Pancreas (tissue), 10 donors: ENCODE results near the gene ARHGEF9. TPM values are rescaled to one million over a fixed set of nuclear protein-coding genes. Genes with fewer than 3 reads are reported as not detected.

Experiments used
- ATAC-seq, 4 donors: fragments of 200-7000 bp; cut with Tn5 transposase; one replicate each; pipeline versions ENCODE4 v1.8.0 to v1.9.1; 2020; ENCODE audit warnings: mild to moderate bottlenecking in 4 of 4, moderate library complexity in 4 of 4
- DNase-seq, 6 donors: peaks; one replicate each; pipeline ENCODE4 v3.0.0-alpha.2; 2020
- FAIRE-seq: peaks from 2 replicates; lab custom pipeline; 2012; peaks lifted over from hg19 to GRCh38; lab: Jason Lieb, UNC
- H3K27ac ChIP-seq, 4 donors: fragments of 200-600 bp; sonication (generic); 1 replicate in 3 of 4; 2 replicates in 1 of 4; pipeline versions ENCODE4 v1.5.0 to v1.8.0; 2020
- H3K27me3 ChIP-seq, 4 donors: fragments of 200-600 bp; one replicate each; pipeline ENCODE4 v1.8.0; 2021
- H3K36me3 ChIP-seq, 3 donors: fragments of 200-600 bp; sonication (generic) in 1 of 3; one replicate each; pipeline versions ENCODE4 v1.5.0 to v1.8.0; 2020 to 2021
- H3K4me1 ChIP-seq, 3 donors: fragments of 200-600 bp; one replicate each; pipeline ENCODE4 v1.8.0; 2021
- H3K4me3 ChIP-seq, 4 donors: fragments of 200-600 bp; sonication (generic) in 2 of 4; one replicate each; pipeline versions ENCODE4 v1.5.0 to v1.8.0; 2020 to 2021
- H3K9me3 ChIP-seq, 4 donors: fragments of 200-600 bp; one replicate each; pipeline ENCODE4 v1.8.0; 2021
- CTCF ChIP-seq, 4 donors: fragments of 200-600 bp; sonication (generic) in 3 of 4; IDR thresholded peaks; one replicate each; pipeline versions ENCODE4 v1.5.0 to v1.8.0; 2021; ENCODE audit warnings: antibody characterized with exemption in 4 of 4
- WGBS, 2 donors: extraction: QIAGEN DNeasy Blood & Tissue Kit; methylation state at CpG; one replicate each; pipeline ENCODE4 v1.1.7; 2013; 5-methylcytosine and 5-hydroxymethylcytosine counted together
- intact Hi-C, 3 donors: fragments of 100-400 bp; cut with DNase I; formaldehyde crosslinking; loops; one replicate each; pipeline versions ENCODE4 v1.11.1 to v1.14.2; 2022
- microRNA-seq, 2 donors: library from miRNA; unstranded; fragments of <30 nt; microRNA quantifications; one replicate each; pipeline versions ENCODE4 to v1.1.0, GENCODE V29; 2019 to 2020
- polyA plus RNA-seq, 2 donors: library from polyadenylated mRNA; stranded (reverse); fragments of 200-250 nt; gene quantifications; one replicate each; pipeline ENCODE4 v1.2.3, GENCODE V29; 2013
- total RNA-seq, 6 donors: library from RNA; stranded (reverse); fragmentation: NEBNext Ultra II Directional in 4 of 6; extraction: Animal tissue kit (Norgen Biotek cat#: 25700) in 4 of 6; gene quantifications; one replicate each; pipeline versions ENCODE4 v1.2.1 to v1.2.4, GENCODE V29; 2021 to 2023
- donor health status: healthy with polysubstance abuse.
- donor health status: DM: no; HTN: no; CAD: no; lungs with moderate emphysema.
- donor health status: DM: no; HTN: no; CAD: no.
- donor health status: control.
- donor health status: control.
- donor health status: Bipolar disorder and iron deficiency.
- donor health status: DM: yes; HTN: yes; CAD: no.
- donor health status: DM: no; HTN: no; CAD: no.
- donor health status: DM: no; HTN: no; CAD: no.
- donor health status: DM: yes; HTN: yes; CAD: no.

ARHGEF9 gene
- total and polyA plus RNA-seq, 8 donors, result 5.8 to 18.3 (median 10.0) TPM

- ATAC-seq (no peak), DNase-seq (no peak), FAIRE-seq (no peak)
- Histone ChIP-seq H3K36me3 (no peaks in the 10 kb centered on the region), H3K9me3 (no peaks in the 10 kb centered on the region), H3K4me1 (no peaks in the 10 kb centered on the region), H3K4me3 (no peak overlapping the region), H3K27me3 (no peaks in the 10 kb centered on the region), H3K27ac (no peak overlapping the region)
- WGBS, 2 donors, result 91 to 97% methylated on average over 5 of the region's 5 CpGs
- intact Hi-C loops, result no loop called here
- TF ChIP-seq CTCF (IDR thresholded peaks at IDR 0.05), result no peak
Measured at GRCh38 chrX:63635750-63636149, 149.3 kb downstream of the ARHGEF9 start.

DNA sequence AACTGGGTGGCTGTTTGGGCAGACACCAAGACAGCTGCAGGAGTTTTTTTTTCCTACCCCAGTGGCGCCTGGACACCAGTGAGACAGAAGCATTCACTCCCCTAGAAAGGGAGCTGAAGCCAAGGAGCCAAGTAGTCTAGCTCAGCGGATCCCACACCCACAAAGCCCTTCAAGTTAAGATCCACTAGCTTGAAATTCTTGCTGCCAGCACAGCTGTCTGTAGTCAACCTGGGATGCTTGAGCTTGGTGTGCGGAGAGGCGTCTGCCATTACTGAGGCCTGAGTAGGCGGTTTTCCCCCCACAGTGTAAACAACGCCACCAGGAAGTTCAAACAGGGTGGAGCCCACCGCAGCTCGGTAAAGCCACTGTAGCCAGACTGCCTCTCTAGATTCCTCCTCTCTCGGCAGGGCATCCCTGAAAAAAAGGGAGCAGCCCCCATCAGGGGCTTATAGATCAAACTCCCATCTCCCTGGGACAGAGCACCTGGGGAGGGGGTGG, 171.4 kb downstream of the ARHGEF9 start:
- Histone ChIP-seq H3K9me3 (no peaks in the 10 kb centered on the region), H3K36me3 (no peaks in the 10 kb centered on the region), H3K4me3 (no peak overlapping the region), H3K27ac (no peak overlapping the region), H3K27me3 (no peaks in the 10 kb centered on the region), H3K4me1 (no peaks in the 10 kb centered on the region)
- FAIRE-seq, result no peak
- intact Hi-C loops, result no loop called here
- WGBS, 2 donors, result 72 to 80% methylated on average over 9 of the region's 9 CpGs
- ATAC-seq, result no peak
- no peak for DNase-seq
- no peak for TF ChIP-seq CTCF (IDR thresholded peaks at IDR 0.05)

GRCh38 chrX:63585936-63586335, 199.1 kb downstream of the ARHGEF9 start:
- H3K27ac ChIP-seq, result no peak overlapping the region
- WGBS, 2 donors, result 61 to 72% methylated on average over 5 of the region's 5 CpGs

More at GRCh38 chrX:63585936-63586335, 199.1 kb downstream of the ARHGEF9 start:
- no peaks in the 10 kb centered on the region for H3K36me3 ChIP-seq
- no peak for DNase-seq
- FAIRE-seq, result no peak
- H3K4me1 ChIP-seq, result no peaks in the 10 kb centered on the region
- no peak overlapping the region for H3K4me3 ChIP-seq
- H3K27me3 ChIP-seq, result peaks cover 0 to 4% (median 0%) of the 10 kb centered on the region in 4 donors
- intact Hi-C loops, result no loop called here
- no peaks in the 10 kb centered on the region for H3K9me3 ChIP-seq
- no peak for TF ChIP-seq CTCF (IDR thresholded peaks at IDR 0.05)
- ATAC-seq, result no peak

Small RNA genes within 50 kb of the gene (microRNA-seq; reads per million reads assigned to microRNA genes)
- 14.7 to 90.4 reads per million in 2 donors for gene MIR1468
